GM23338 (cell line): ENCODE data around the gene STX8. TPM values are rescaled to one million over a fixed set of nuclear protein-coding genes. Genes with fewer than 3 reads are reported as not detected.
A peak's percentile ranks its signal among the peaks of the same experiment; 100 is the strongest.

Experiments used
- ATAC-seq: fragments of 200-7000 bp; cut with Tn5 transposase; 3 replicates; pipeline ENCODE4 v1.9.1; 2020
- DNase-seq: peaks from one replicate; pipeline ENCODE4 v3.0.0-alpha.2; 2015; ENCODE audit warnings: low spot score
- H2AFZ ChIP-seq: fragments of 200-600 bp; sonication (generic); 2 replicates; pipeline ENCODE4 v1.8.0; 2016; ENCODE audit warnings: antibody characterized with exemption, mild to moderate bottlenecking, moderate library complexity
- H3F3A ChIP-seq: fragments of 200-600 bp; sonication (generic); replicated peaks from 2 replicates; pipeline ENCODE4 v1.8.0; 2017; ENCODE audit warnings: antibody characterized with exemption, mixed run types, low read depth
- H3K27ac ChIP-seq: fragments of 200-600 bp; sonication (generic); 2 replicates; pipeline ENCODE4 v1.6.1; 2016; ENCODE audit warnings: low read depth
- H3K27me3 ChIP-seq: fragments of 200-600 bp; sonication (generic); 2 replicates; pipeline ENCODE4 v1.8.0; 2016; ENCODE audit warnings: mild to moderate bottlenecking, mixed run types, moderate library complexity; ENCODE audit not compliant: insufficient read depth
- H3K36me3 ChIP-seq: fragments of 200-600 bp; sonication (generic); 2 replicates; pipeline ENCODE4 v1.8.0; 2016; ENCODE audit warnings: mild to moderate bottlenecking; ENCODE audit not compliant: insufficient read depth
- H3K4me1 ChIP-seq: fragments of 200-600 bp; sonication (generic); 2 replicates; pipeline ENCODE4 v1.8.0; 2016; ENCODE audit warnings: mild to moderate bottlenecking, moderate library complexity; ENCODE audit not compliant: insufficient read depth
- H3K4me2 ChIP-seq: fragments of 200-600 bp; sonication (generic); 2 replicates; pipeline ENCODE4 v1.7.1; 2017; ENCODE audit warnings: mixed run types
- H3K4me3 ChIP-seq: fragments of 200-600 bp; sonication (generic); 2 replicates; pipeline ENCODE4 v1.6.1; 2016; ENCODE audit warnings: mixed run types
- H3K79me2 ChIP-seq: fragments of 200-600 bp; sonication (generic); replicated peaks from 2 replicates; pipeline ENCODE4 v1.8.0; 2017; ENCODE audit warnings: mild to moderate bottlenecking; ENCODE audit not compliant: insufficient read depth
- H3K9me2 ChIP-seq: fragments of 200-600 bp; sonication (generic); 2 replicates; pipeline ENCODE4 v1.8.0; 2017; ENCODE audit not compliant: insufficient read depth
- H4K20me1 ChIP-seq: fragments of 200-600 bp; sonication (generic); replicated peaks from 2 replicates; pipeline ENCODE4 v1.8.0; 2017; ENCODE audit warnings: mild to moderate bottlenecking; ENCODE audit not compliant: insufficient read depth
- H3K27ac Mint-ChIP-seq: 2 replicates; pipeline ENCODE4 v1.8.0; 2020; ENCODE audit warnings: inconsistent platforms, mild to moderate bottlenecking, moderate library complexity, mixed read lengths
- H3K27me3 Mint-ChIP-seq: 3 replicates; pipeline ENCODE4 v1.8.0; 2022; ENCODE audit warnings: low read depth, mild to moderate bottlenecking, moderate library complexity, mixed read lengths, inconsistent platforms; ENCODE audit not compliant: insufficient read depth, poor library complexity
- H3K36me3 Mint-ChIP-seq: 3 replicates; pipeline ENCODE4 v1.8.0; 2021; ENCODE audit warnings: low read depth, mild to moderate bottlenecking, inconsistent platforms, moderate library complexity, mixed read lengths
- H3K4me1 Mint-ChIP-seq: 3 replicates; pipeline ENCODE4 v1.8.0; 2020; ENCODE audit warnings: mild to moderate bottlenecking, inconsistent platforms, mixed read lengths
- H3K4me3 Mint-ChIP-seq: 3 replicates; pipeline ENCODE4 v1.8.0; 2021; ENCODE audit warnings: moderate library complexity, mild to moderate bottlenecking, inconsistent platforms, mixed read lengths
- H3K9me3 Mint-ChIP-seq: 3 replicates; pipeline ENCODE4 v1.8.0; 2020; ENCODE audit warnings: moderate library complexity, mild to moderate bottlenecking, inconsistent platforms, mixed read lengths
- CREB1 ChIP-seq: fragments of 250-450 bp; sonication (Bioruptor Pico); IDR thresholded peaks from 2 replicates; pipeline ENCODE4 v1.5.0; 2020; ENCODE audit warnings: low read depth, mild to moderate bottlenecking, moderate library complexity
- EZH2 ChIP-seq: fragments of 200-600 bp; sonication (generic); IDR thresholded peaks from one replicate; pipeline ENCODE4 v1.8.0; 2017; ENCODE audit warnings: antibody characterized with exemption, mild to moderate bottlenecking, low read depth; ENCODE audit not compliant: unreplicated experiment
- EZH2phosphoT487 ChIP-seq: fragments of 200-600 bp; sonication (generic); IDR thresholded peaks from one replicate; pipeline ENCODE4 v1.8.1; 2018; ENCODE audit warnings: antibody characterized with exemption; ENCODE audit not compliant: unreplicated experiment
- JUNB ChIP-seq: IDR thresholded peaks from one replicate; pipeline ENCODE4 v1.6.1; 2016; ENCODE audit warnings: antibody characterized with exemption; ENCODE audit not compliant: unreplicated experiment
- NANOG ChIP-seq: IDR thresholded peaks from 2 replicates; pipeline ENCODE4 v1.6.1; 2016; ENCODE audit warnings: antibody characterized with exemption, borderline replicate concordance
- POLR2AphosphoS5 ChIP-seq: IDR thresholded peaks from 2 replicates; pipeline ENCODE4 v1.6.1; 2016; ENCODE audit warnings: antibody characterized with exemption, low read depth
- STAT1 ChIP-seq: IDR thresholded peaks from one replicate; pipeline ENCODE4 v1.6.1; 2016; ENCODE audit warnings: antibody characterized with exemption; ENCODE audit not compliant: unreplicated experiment
- ZNF114 ChIP-seq: fragments of 250-450 bp; sonication (Bioruptor Pico); IDR thresholded peaks from 2 replicates; pipeline ENCODE4 v1.5.0; 2020; ENCODE audit warnings: mild to moderate bottlenecking, moderate library complexity
- ZNF331 ChIP-seq: fragments of 250-450 bp; sonication (Bioruptor Pico); IDR thresholded peaks from 2 replicates; pipeline ENCODE4 v1.5.0; 2020; ENCODE audit warnings: low read depth, mild to moderate bottlenecking, moderate library complexity
- polyA plus RNA-seq: library from polyadenylated mRNA; unstranded; fragments of >200 nt; fragmentation: Nextera tagmentation; extraction: Ambion mirVana; gene quantifications from 2 replicates; pipeline ENCODE4 v1.2.1, GENCODE V29; 2016
- total RNA-seq: library from RNA; depleted of rRNA; stranded (reverse); fragments of >200 nt; shearing (Covaris generic); gene quantifications from 2 replicates; pipeline ENCODE4 v1.2.3, GENCODE V29; 2014
- TF ChIP-seq, protein P1 (sequence below): fragments of 250-450 bp; sonication (Bioruptor Pico); IDR thresholded peaks from 2 replicates; pipeline ENCODE4 v1.5.0; 2020; ENCODE audit warnings: mild to moderate bottlenecking, moderate library complexity
- TF ChIP-seq, protein P2 (sequence below): IDR thresholded peaks from 2 replicates; pipeline ENCODE4 v1.6.1; 2016; ENCODE audit warnings: antibody characterized with exemption
- TF ChIP-seq, protein P3 (sequence below): IDR thresholded peaks from one replicate; pipeline ENCODE4 v1.6.1; 2018; ENCODE audit warnings: antibody characterized with exemption; ENCODE audit not compliant: unreplicated experiment
- TF ChIP-seq, protein P4 (sequence below), 2 experiments: fragments of 200-600 bp in 1 of 2; sonication (generic) in 1 of 2; conservative IDR thresholded peaks; 2 replicates each; pipeline versions ENCODE4 v1.5.1 to v1.6.1; 2016 to 2017; ENCODE audit warnings: antibody characterized with exemption in 2 of 2, low read depth in 2 of 2, mild to moderate bottlenecking in 2 of 2, moderate library complexity in 1 of 2

The STX8 gene
- total and polyA plus RNA-seq, 2 experiments from 2014 or later, result 59.4 to 82.3 TPM

DNA sequence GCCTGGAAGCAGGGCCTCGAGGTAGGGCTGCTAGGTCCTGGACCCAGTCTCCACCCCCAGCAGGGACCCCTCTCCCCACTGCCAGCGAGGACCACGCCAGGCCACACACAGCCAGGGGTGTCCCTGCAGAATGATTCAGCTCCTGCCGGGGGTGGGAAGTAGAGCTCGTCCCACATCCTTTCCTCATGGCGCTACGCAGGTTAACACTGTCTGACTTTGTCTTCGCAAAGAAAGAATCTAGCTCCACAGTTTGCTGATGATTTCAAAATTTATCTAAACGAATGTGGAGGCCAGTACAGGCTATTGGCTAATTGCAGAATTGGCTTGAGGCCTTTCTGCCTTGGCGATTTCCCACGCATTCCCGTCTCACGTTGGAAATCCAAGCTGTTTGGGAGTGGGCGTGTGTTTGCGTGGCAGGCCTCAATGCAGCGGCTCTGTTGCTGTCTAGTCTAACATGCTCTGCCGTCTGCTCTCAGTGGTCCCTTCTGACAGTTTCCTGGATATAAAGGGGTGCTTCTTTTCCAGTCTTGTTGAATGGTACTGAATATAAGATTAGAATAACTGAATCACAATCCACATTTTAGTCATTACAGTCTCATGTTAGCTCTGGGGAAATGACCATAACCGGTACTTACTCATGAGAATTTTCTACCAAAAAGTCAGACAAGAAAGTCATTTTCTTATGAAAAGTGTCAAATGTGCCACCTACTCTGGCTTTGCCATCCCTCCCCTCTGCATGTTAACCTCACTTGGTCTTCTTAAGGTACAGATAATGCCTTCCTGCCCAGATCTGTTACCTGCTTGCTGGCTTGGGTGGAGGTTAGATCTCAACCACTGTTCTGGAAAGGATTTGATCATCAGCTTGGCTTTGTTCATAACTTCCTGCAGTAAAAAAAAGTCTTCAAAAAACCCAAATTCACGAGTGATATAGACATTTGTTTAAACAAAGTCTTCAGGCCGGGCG lies 301.9 kb downstream of the STX8 start:
- ATAC-seq, result no peak; the same call in 2 of the 3 replicates
- Histone ChIP-seq H3K4me1 (no peaks in the 10 kb centered on the region; the same call in 1 of the 2 replicates), H3K9me2 (no peaks in the 10 kb centered on the region), H3K4me3 (no peak overlapping the region), H3K79me2 (no peaks in the 10 kb centered on the region), H3K36me3 (no peaks in the 10 kb centered on the region), H3K27ac (0 out of 2 replicates have a peak overlapping the region, but pooled peaks have one; percentile 55), H3F3A (no peaks in the 10 kb centered on the region), H3K27me3 (no peaks in the 10 kb centered on the region), H2AFZ (no peak overlapping the region), H3K4me2 (no peak overlapping the region), H4K20me1 (no peaks in the 10 kb centered on the region; the same call in 1 of the 2 replicates)
- DNase-seq, result no peak
- Mint-ChIP-seq H3K9me3 (no peaks in the 10 kb centered on the region; the same call in 2 of the 3 replicates), H3K36me3 (no peaks in the 10 kb centered on the region), H3K27me3 (peaks cover 2% of the 10 kb centered on the region), H3K27ac (0 out of 2 replicates have a peak overlapping the region, but pooled peaks have one; percentile 41), H3K4me1 (peaks cover 5% of the 10 kb centered on the region; the same call in 2 of the 3 replicates), H3K4me3 (no peak overlapping the region)
- no peak for TF ChIP-seq ZNF114
- TF ChIP-seq CREB1 (CRISPR knock-in tag), result no peak
- TF ChIP-seq EZH2, result no peak
- TF ChIP-seq, protein P1, sequence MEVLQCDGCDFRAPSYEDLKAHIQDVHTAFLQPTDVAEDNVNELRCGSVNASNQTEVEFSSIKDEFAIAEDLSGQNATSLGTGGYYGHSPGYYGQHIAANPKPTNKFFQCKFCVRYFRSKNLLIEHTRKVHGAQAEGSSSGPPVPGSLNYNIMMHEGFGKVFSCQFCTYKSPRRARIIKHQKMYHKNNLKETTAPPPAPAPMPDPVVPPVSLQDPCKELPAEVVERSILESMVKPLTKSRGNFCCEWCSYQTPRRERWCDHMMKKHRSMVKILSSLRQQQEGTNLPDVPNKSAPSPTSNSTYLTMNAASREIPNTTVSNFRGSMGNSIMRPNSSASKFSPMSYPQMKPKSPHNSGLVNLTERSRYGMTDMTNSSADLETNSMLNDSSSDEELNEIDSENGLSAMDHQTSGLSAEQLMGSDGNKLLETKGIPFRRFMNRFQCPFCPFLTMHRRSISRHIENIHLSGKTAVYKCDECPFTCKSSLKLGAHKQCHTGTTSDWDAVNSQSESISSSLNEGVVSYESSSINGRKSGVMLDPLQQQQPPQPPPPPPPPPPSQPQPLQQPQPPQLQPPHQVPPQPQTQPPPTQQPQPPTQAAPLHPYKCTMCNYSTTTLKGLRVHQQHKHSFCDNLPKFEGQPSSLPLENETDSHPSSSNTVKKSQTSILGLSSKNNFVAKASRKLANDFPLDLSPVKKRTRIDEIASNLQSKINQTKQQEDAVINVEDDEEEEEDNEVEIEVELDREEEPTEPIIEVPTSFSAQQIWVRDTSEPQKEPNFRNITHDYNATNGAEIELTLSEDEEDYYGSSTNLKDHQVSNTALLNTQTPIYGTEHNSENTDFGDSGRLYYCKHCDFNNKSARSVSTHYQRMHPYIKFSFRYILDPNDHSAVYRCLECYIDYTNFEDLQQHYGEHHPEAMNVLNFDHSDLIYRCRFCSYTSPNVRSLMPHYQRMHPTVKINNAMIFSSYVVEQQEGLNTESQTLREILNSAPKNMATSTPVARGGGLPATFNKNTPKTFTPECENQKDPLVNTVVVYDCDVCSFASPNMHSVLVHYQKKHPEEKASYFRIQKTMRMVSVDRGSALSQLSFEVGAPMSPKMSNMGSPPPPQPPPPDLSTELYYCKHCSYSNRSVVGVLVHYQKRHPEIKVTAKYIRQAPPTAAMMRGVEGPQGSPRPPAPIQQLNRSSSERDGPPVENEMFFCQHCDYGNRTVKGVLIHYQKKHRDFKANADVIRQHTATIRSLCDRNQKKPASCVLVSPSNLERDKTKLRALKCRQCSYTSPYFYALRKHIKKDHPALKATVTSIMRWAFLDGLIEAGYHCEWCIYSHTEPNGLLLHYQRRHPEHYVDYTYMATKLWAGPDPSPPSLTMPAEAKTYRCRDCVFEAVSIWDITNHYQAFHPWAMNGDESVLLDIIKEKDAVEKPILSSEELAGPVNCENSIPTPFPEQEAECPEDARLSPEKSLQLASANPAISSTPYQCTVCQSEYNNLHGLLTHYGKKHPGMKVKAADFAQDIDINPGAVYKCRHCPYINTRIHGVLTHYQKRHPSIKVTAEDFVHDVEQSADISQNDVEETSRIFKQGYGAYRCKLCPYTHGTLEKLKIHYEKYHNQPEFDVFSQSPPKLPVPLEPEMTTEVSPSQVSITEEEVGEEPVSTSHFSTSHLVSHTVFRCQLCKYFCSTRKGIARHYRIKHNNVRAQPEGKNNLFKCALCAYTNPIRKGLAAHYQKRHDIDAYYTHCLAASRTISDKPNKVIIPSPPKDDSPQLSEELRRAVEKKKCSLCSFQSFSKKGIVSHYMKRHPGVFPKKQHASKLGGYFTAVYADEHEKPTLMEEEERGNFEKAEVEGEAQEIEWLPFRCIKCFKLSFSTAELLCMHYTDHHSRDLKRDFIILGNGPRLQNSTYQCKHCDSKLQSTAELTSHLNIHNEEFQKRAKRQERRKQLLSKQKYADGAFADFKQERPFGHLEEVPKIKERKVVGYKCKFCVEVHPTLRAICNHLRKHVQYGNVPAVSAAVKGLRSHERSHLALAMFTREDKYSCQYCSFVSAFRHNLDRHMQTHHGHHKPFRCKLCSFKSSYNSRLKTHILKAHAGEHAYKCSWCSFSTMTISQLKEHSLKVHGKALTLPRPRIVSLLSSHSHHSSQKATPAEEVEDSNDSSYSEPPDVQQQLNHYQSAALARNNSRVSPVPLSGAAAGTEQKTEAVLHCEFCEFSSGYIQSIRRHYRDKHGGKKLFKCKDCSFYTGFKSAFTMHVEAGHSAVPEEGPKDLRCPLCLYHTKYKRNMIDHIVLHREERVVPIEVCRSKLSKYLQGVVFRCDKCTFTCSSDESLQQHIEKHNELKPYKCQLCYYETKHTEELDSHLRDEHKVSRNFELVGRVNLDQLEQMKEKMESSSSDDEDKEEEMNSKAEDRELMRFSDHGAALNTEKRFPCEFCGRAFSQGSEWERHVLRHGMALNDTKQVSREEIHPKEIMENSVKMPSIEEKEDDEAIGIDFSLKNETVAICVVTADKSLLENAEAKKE, result no peak
- TF ChIP-seq JUNB, result no peak
- TF ChIP-seq, protein P2, sequence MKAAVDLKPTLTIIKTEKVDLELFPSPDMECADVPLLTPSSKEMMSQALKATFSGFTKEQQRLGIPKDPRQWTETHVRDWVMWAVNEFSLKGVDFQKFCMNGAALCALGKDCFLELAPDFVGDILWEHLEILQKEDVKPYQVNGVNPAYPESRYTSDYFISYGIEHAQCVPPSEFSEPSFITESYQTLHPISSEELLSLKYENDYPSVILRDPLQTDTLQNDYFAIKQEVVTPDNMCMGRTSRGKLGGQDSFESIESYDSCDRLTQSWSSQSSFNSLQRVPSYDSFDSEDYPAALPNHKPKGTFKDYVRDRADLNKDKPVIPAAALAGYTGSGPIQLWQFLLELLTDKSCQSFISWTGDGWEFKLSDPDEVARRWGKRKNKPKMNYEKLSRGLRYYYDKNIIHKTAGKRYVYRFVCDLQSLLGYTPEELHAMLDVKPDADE, result no peak
- no peak for TF ChIP-seq EZH2phosphoT487
- TF ChIP-seq NANOG, result no peak
- no peak for TF ChIP-seq ZNF331 (CRISPR knock-in tag)
- TF ChIP-seq, protein P3, sequence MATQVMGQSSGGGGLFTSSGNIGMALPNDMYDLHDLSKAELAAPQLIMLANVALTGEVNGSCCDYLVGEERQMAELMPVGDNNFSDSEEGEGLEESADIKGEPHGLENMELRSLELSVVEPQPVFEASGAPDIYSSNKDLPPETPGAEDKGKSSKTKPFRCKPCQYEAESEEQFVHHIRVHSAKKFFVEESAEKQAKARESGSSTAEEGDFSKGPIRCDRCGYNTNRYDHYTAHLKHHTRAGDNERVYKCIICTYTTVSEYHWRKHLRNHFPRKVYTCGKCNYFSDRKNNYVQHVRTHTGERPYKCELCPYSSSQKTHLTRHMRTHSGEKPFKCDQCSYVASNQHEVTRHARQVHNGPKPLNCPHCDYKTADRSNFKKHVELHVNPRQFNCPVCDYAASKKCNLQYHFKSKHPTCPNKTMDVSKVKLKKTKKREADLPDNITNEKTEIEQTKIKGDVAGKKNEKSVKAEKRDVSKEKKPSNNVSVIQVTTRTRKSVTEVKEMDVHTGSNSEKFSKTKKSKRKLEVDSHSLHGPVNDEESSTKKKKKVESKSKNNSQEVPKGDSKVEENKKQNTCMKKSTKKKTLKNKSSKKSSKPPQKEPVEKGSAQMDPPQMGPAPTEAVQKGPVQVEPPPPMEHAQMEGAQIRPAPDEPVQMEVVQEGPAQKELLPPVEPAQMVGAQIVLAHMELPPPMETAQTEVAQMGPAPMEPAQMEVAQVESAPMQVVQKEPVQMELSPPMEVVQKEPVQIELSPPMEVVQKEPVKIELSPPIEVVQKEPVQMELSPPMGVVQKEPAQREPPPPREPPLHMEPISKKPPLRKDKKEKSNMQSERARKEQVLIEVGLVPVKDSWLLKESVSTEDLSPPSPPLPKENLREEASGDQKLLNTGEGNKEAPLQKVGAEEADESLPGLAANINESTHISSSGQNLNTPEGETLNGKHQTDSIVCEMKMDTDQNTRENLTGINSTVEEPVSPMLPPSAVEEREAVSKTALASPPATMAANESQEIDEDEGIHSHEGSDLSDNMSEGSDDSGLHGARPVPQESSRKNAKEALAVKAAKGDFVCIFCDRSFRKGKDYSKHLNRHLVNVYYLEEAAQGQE, result no peak
- TF ChIP-seq POLR2AphosphoS5, result no peak
- no peak for TF ChIP-seq STAT1
- TF ChIP-seq, protein P4, sequence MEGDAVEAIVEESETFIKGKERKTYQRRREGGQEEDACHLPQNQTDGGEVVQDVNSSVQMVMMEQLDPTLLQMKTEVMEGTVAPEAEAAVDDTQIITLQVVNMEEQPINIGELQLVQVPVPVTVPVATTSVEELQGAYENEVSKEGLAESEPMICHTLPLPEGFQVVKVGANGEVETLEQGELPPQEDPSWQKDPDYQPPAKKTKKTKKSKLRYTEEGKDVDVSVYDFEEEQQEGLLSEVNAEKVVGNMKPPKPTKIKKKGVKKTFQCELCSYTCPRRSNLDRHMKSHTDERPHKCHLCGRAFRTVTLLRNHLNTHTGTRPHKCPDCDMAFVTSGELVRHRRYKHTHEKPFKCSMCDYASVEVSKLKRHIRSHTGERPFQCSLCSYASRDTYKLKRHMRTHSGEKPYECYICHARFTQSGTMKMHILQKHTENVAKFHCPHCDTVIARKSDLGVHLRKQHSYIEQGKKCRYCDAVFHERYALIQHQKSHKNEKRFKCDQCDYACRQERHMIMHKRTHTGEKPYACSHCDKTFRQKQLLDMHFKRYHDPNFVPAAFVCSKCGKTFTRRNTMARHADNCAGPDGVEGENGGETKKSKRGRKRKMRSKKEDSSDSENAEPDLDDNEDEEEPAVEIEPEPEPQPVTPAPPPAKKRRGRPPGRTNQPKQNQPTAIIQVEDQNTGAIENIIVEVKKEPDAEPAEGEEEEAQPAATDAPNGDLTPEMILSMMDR (conservative IDR thresholded peaks at IDR 0.05; ENCODE audit: low read depth in 2 of 2), result no peak
